Right ventricle myocardium superior (tissue), 1 donor: Measurements from ENCODE around the gene SNX27. TPM values are rescaled to one million over a fixed set of nuclear protein-coding genes. Genes with fewer than 3 reads are reported as not detected.
"Not testable (repeated sequence)": the region's sequence is repeated elsewhere in the genome, so short reads cannot be mapped to it uniquely, and the experiment has no call there.

Experiments used
- ATAC-seq: fragments of 200-7000 bp; cut with Tn5 transposase; one replicate; pipeline ENCODE4 v1.9.1; 2020; ENCODE audit warnings: mild to moderate bottlenecking; ENCODE audit not compliant: poor library complexity
- DNase-seq: peaks from one replicate; pipeline ENCODE4 v3.0.0-alpha.2; 2020
- intact Hi-C: fragments of 100-400 bp; cut with DNase I; formaldehyde crosslinking; loops from one replicate; pipeline ENCODE4 v1.11.2; 2022
- total RNA-seq: library from RNA; stranded (reverse); fragmentation: NEBNext Ultra II Directional; extraction: Animal tissue kit (Norgen Biotek cat#: 25700); gene quantifications from one replicate; pipeline ENCODE4 v1.2.1, GENCODE V29; 2021
- donor health status: DM: no; HTN: yes; CAD: no; lungs with severe emphysema.

Gene SNX27
- total RNA-seq, 1 donor from 2014 or later: 30.4 TPM

GRCh38 chr1:151733995-151734394 lies 122.1 kb downstream of the SNX27 start:
- intact Hi-C loops: loop anchor here (2.0 to 10.0 kb wide), 2 partner anchors 59 to 139 kb away; no protein-coding TSS in a partner anchor
- not testable (repeated sequence) for DNase-seq, ATAC-seq

GRCh38 chr1:151737026-151737425 lies 125.2 kb downstream of the SNX27 start:
- no peak for ATAC-seq

GRCh38 chr1:151737479-151737878 lies 125.6 kb downstream of the SNX27 start:
- intact Hi-C loops: loop anchor here (5.0 to 10.0 kb wide), 2 partner anchors 45 to 63 kb away; no protein-coding TSS in a partner anchor
- no peak for ATAC-seq
- no peak for DNase-seq

More at GRCh38 chr1:151737026-151737425, 125.2 kb downstream of the SNX27 start:
- DNase-seq: no peak
- intact Hi-C loops: loop anchor here (5.0 to 10.0 kb wide), 2 partner anchors 45 to 62 kb away; no protein-coding TSS in a partner anchor

- intact Hi-C loops: loop anchor here (5.0 to 10.0 kb wide), 2 partner anchors 47 to 65 kb away; no protein-coding TSS in a partner anchor
Observed at GRCh38 chr1:151739590-151740355, 127.9 kb downstream of the SNX27 start.

GRCh38 chr1:151741516-151741915 lies 129.7 kb downstream of the SNX27 start:
- DNase-seq (no peak), ATAC-seq (no peak)
- intact Hi-C loops: no loop called here

More at GRCh38 chr1:151739590-151740355, 127.9 kb downstream of the SNX27 start:
- ATAC-seq (no peak), DNase-seq (no peak)

Other genes starting within 250 kb of the SNX27 start
- gene SELENBP1, start 239.3 kb upstream of the SNX27 start, total RNA-seq: 119 TPM
- gene PSMB4, start 212.5 kb upstream of the SNX27 start, total RNA-seq: 177 TPM
- gene POGZ, start 152.6 kb upstream of the SNX27 start, total RNA-seq: 42.0 TPM
- gene CGN, start 100.7 kb upstream of the SNX27 start, total RNA-seq: 0.27 TPM
- 3.4 TPM for gene TUFT1, start 71.7 kb upstream of the SNX27 start, total RNA-seq
- not detected for gene CELF3, start 104.8 kb downstream of the SNX27 start, total RNA-seq
- 8.3 TPM for gene RIIAD1, start 109.5 kb downstream of the SNX27 start, total RNA-seq
- 45.0 TPM for gene MRPL9, start 151.4 kb downstream of the SNX27 start, total RNA-seq
- gene TDRKH, start 178.4 kb downstream of the SNX27 start, total RNA-seq: 4.5 TPM
- gene LINGO4, start 193.4 kb downstream of the SNX27 start, total RNA-seq: 0.78 TPM
- gene RORC, start 219.8 kb downstream of the SNX27 start, total RNA-seq: 15.4 TPM
- gene C2CD4D, start 227.8 kb downstream of the SNX27 start, total RNA-seq: not detected
- gene THEM5, start 241.7 kb downstream of the SNX27 start, total RNA-seq: not detected